Mucosa of descending colon (tissue), 3 donors: ENCODE results near the gene STRA6. TPM values are rescaled to one million over a fixed set of nuclear protein-coding genes. Genes with fewer than 3 reads are reported as not detected.
A peak's percentile ranks its signal among the peaks of the same experiment; 100 is the strongest.

Experiments used
- ATAC-seq: fragments of 200-7000 bp; cut with Tn5 transposase; one replicate; pipeline ENCODE4 v1.9.1; 2020; ENCODE audit warnings: mild to moderate bottlenecking, moderate library complexity
- DNase-seq, 3 donors: peaks; one replicate each; pipeline ENCODE4 v3.0.0-alpha.2; 2020
- H3K36me3 ChIP-seq: fragments of 200-600 bp; one replicate; pipeline ENCODE4 v1.8.0; 2021; ENCODE audit warnings: low read depth, mild to moderate bottlenecking
- H3K4me1 ChIP-seq: fragments of 200-600 bp; one replicate; pipeline ENCODE4 v1.8.0; 2021; ENCODE audit warnings: low read depth, mild to moderate bottlenecking
- H3K4me3 ChIP-seq: fragments of 200-600 bp; one replicate; pipeline ENCODE4 v1.8.0; 2021; ENCODE audit warnings: mild to moderate bottlenecking
- H3K9me3 ChIP-seq: fragments of 200-600 bp; one replicate; pipeline ENCODE4 v1.8.0; 2021; ENCODE audit warnings: mild to moderate bottlenecking
- CTCF ChIP-seq: fragments of 200-600 bp; IDR thresholded peaks from one replicate; pipeline ENCODE4 v1.8.0; 2022; ENCODE audit warnings: antibody characterized with exemption, mild to moderate bottlenecking
- intact Hi-C, 2 donors: fragments of 100-400 bp; cut with DNase I in 1 of 2; cut with micrococcal nuclease in 1 of 2; formaldehyde crosslinking; loops; one replicate each; pipeline versions ENCODE4 v1.11.0 to v1.11.1; 2022; cut with DNase I, micrococcal nuclease
- total RNA-seq, 3 donors: library from RNA; stranded (reverse); fragmentation: NEBNext Ultra II Directional in 2 of 3; extraction: Animal tissue kit (Norgen Biotek cat#: 25700) in 2 of 3; gene quantifications; one replicate each; pipeline versions ENCODE4 v1.2.1 to v1.2.4, GENCODE V29; 2021 to 2023
- donor health status: DM: no; HTN: no; CAD: no; lungs with moderate emphysema.
- donor health status: DM: no; HTN: no; CAD: no.
- donor health status: DM: no; HTN: yes; CAD: no.

STRA6 gene
- total RNA-seq, 3 donors from 2014 or later: 0.35 TPM; not detected in 2

GRCh38 chr15:74197176-74197965, 5.2 kb downstream of the STRA6 start:
- intact Hi-C loops: no loop called here
- Histone ChIP-seq H3K36me3 (no peaks in the 10 kb centered on the region), H3K4me3 (no peak overlapping the region), H3K4me1 (peaks cover 6% of the 10 kb centered on the region), H3K9me3 (no peaks in the 10 kb centered on the region)
- DNase-seq (no peak), ATAC-seq (no peak)
- TF ChIP-seq CTCF: no peak

GRCh38 chr15:74196175-74196574, 6.4 kb downstream of the STRA6 start:
- intact Hi-C loops: no loop called here
- H3K4me1 ChIP-seq: peaks cover 6% of the 10 kb centered on the region
- TF ChIP-seq CTCF: no peak
- H3K36me3 ChIP-seq: no peaks in the 10 kb centered on the region
- DNase-seq (peak; percentile 84 to 93 (median 86)), ATAC-seq (peak; percentile 94)
- no peak overlapping the region for H3K4me3 ChIP-seq
- no peaks in the 10 kb centered on the region for H3K9me3 ChIP-seq

- TF ChIP-seq CTCF: no peak
- Histone ChIP-seq H3K9me3 (no peaks in the 10 kb centered on the region), H3K4me1 (peaks cover 6% of the 10 kb centered on the region), H3K4me3 (no peak overlapping the region), H3K36me3 (no peaks in the 10 kb centered on the region)
- DNase-seq: no peak
- ATAC-seq: no peak
- intact Hi-C loops: no loop called here
Observed at GRCh38 chr15:74194572-74195559, 7.7 kb downstream of the STRA6 start.

GRCh38 chr15:74193905-74194304, 8.7 kb downstream of the STRA6 start:
- DNase-seq (no peak), ATAC-seq (no peak)
- intact Hi-C loops: no loop called here
- Histone ChIP-seq H3K4me3 (no peak overlapping the region), H3K36me3 (no peaks in the 10 kb centered on the region), H3K9me3 (no peaks in the 10 kb centered on the region), H3K4me1 (peaks cover 6% of the 10 kb centered on the region)
- no peak for TF ChIP-seq CTCF

GRCh38 chr15:74193299-74193718, 9.3 kb downstream of the STRA6 start:
- DNase-seq (no peak), ATAC-seq (no peak)
- TF ChIP-seq CTCF: no peak
- intact Hi-C loops: no loop called here
- H3K9me3 ChIP-seq: no peaks in the 10 kb centered on the region
- H3K4me1 ChIP-seq: peaks cover 6% of the 10 kb centered on the region
- H3K4me3 ChIP-seq: no peak overlapping the region
- no peaks in the 10 kb centered on the region for H3K36me3 ChIP-seq
